H1 (cell line): ENCODE results near the gene KLF16. TPM values are rescaled to one million over a fixed set of nuclear protein-coding genes. Genes with fewer than 3 reads are reported as not detected.
A peak's percentile ranks its signal among the peaks of the same experiment; 100 is the strongest.

Experiments used
- ATF3 ChIP-seq: IDR thresholded peaks from 2 replicates; pipeline ENCODE4 v1.6.1; 2011; ENCODE audit warnings: low read depth, mild to moderate bottlenecking, low read length; ENCODE audit not compliant: insufficient read depth
- HDAC6 ChIP-seq: IDR thresholded peaks from one replicate; pipeline ENCODE4 v1.7.1; 2012; ENCODE audit warnings: low read depth, mild to moderate bottlenecking, inconsistent platforms, low read length, moderate library complexity
- MAFK ChIP-seq: IDR thresholded peaks from 2 replicates; pipeline ENCODE4 v1.6.1; 2012; ENCODE audit warnings: low read depth, mild to moderate bottlenecking, improper control_type of control experiment, low read length
- MAX ChIP-seq: IDR thresholded peaks from 2 replicates; pipeline ENCODE4 v1.6.1; 2012; ENCODE audit warnings: inconsistent platforms
- PHF8 ChIP-seq: fragments of 200-600 bp; sonication (generic); conservative IDR thresholded peaks from 2 replicates; pipeline ENCODE4 v1.7.1; 2012; ENCODE audit warnings: low read depth, mild to moderate bottlenecking, inconsistent platforms, low read length, moderate library complexity
- RAD21 ChIP-seq, 2 experiments: IDR thresholded peaks in 1 of 2; conservative IDR thresholded peaks in 1 of 2; 2 replicates each; pipeline ENCODE4 v1.6.1; 2011; ENCODE audit warnings: low read depth in 2 of 2, low read length in 2 of 2, improper control_type of control experiment in 1 of 2, inconsistent platforms in 1 of 2, mild to moderate bottlenecking in 1 of 2, moderate library complexity in 1 of 2
- SAP30 ChIP-seq: fragments of 300-600 bp; sonication (generic); IDR thresholded peaks from 2 replicates; pipeline ENCODE4 v1.7.1; 2012; ENCODE audit warnings: low read length, moderate library complexity, mild to moderate bottlenecking, inconsistent platforms; ENCODE audit not compliant: insufficient read depth, insufficient replicate concordance
- TBP ChIP-seq: IDR thresholded peaks from 2 replicates; pipeline ENCODE4 v1.6.1; 2011; ENCODE audit warnings: low read depth, low read length, improper control_type of control experiment
- polyA plus RNA-seq, 7 experiments: library from polyadenylated mRNA; depleted of rRNA in 3 of 7; stranded (reverse) in 5 of 7; unstranded in 2 of 7; fragments of >200 nt in 5 of 7; fragments of 200-250 nt in 2 of 7; gene quantifications; 1 replicate in 5 of 7; 2 replicates in 1 of 7; 4 replicates in 1 of 7; pipeline versions ENCODE4 v1.2.1 to v1.2.3, GENCODE V29; 2011 to 2013; ENCODE audit warnings: missing spikeins in 2 of 7, mixed read lengths in 2 of 7
- total RNA-seq: library from RNA; stranded (reverse); fragmentation: NEBNext Ultra II Directional; extraction: Animal tissue kit (Norgen Biotek cat#: 25700); gene quantifications from 2 replicates; pipeline ENCODE4 v1.2.1, GENCODE V29; 2021
- TF ChIP-seq, protein P1 (sequence below): IDR thresholded peaks from 2 replicates; pipeline ENCODE4 v1.6.1; 2012; ENCODE audit warnings: inconsistent platforms

Gene KLF16
- total and polyA plus RNA-seq, 2 of the 8 experiments (the other 6 are each of a cell fraction or from before 2014, with no cell fraction given), result 14.3 to 45.9 TPM

- TF ChIP-seq HDAC6 (no peak), ATF3 (0 out of 2 replicates have a peak, but pooled peaks have one; percentile 33), MAX (peak; percentile 98), PHF8 (peak; percentile 65), RAD21 (IDR thresholded peaks at IDR 0.05 in 1 of 2, conservative IDR thresholded peaks at IDR 0.05 in 1 of 2; ENCODE audit: low read depth in 2 of 2, low read length in 2 of 2) (no peak), TBP (peak; percentile 37; the same call in 1 of the 2 replicates), MAFK (no peak), SAP30 (no peak)
- TF ChIP-seq, protein P1, sequence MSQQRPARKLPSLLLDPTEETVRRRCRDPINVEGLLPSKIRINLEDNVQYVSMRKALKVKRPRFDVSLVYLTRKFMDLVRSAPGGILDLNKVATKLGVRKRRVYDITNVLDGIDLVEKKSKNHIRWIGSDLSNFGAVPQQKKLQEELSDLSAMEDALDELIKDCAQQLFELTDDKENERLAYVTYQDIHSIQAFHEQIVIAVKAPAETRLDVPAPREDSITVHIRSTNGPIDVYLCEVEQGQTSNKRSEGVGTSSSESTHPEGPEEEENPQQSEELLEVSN, result peak; percentile 84
Measured at GRCh38 chr19:1863638-1864479, 480 bp upstream of the KLF16 start (continued).
